ENCODE results near the gene COL13A1.

GRCh38 chr10:69819716-69820506 lies 18.2 kb downstream of the COL13A1 start:
- TF ChIP-seq CTCF (IDR thresholded peaks at IDR 0.05; ENCODE audit: insufficient read depth, low read depth, low read length) (no peak), EZH2 (IDR thresholded peaks at IDR 0.05; ENCODE audit: insufficient read depth, low read length) (no peak)

Measured in astrocyte (in vitro differentiated cells and primary cell).